SIG-M5 (cell line): ENCODE data around the gene ENTHD1.

Source experiments
- DNase-seq: peaks from one replicate; lab custom pipeline; 2025; lab: John Stamatoyannopoulos, UW

The ENTHD1 gene

GRCh38 chr22:39731881-39732555 lies 161.5 kb downstream of the ENTHD1 start:
- no peak for DNase-seq

DNA sequence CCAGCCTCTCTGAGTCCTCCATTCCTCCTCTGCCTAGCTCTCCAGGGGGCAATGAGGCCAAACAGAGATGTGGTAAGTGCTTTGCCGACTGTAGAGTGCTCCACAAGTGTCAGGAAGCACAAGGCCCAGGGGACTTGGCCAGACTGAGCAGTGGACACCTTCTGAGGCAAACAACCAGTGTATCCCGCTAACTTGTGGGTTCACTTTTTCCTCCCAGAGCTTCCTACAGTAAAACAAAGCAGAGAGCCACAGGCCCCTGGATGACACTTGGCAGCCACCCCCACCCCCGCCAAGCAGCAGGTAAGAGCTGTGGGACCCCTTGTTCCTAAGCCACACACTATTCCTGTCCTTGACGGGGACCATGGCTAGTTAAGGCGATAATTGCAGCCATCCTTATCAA lies 162.1 kb downstream of the ENTHD1 start:
- no peak for DNase-seq

DNA sequence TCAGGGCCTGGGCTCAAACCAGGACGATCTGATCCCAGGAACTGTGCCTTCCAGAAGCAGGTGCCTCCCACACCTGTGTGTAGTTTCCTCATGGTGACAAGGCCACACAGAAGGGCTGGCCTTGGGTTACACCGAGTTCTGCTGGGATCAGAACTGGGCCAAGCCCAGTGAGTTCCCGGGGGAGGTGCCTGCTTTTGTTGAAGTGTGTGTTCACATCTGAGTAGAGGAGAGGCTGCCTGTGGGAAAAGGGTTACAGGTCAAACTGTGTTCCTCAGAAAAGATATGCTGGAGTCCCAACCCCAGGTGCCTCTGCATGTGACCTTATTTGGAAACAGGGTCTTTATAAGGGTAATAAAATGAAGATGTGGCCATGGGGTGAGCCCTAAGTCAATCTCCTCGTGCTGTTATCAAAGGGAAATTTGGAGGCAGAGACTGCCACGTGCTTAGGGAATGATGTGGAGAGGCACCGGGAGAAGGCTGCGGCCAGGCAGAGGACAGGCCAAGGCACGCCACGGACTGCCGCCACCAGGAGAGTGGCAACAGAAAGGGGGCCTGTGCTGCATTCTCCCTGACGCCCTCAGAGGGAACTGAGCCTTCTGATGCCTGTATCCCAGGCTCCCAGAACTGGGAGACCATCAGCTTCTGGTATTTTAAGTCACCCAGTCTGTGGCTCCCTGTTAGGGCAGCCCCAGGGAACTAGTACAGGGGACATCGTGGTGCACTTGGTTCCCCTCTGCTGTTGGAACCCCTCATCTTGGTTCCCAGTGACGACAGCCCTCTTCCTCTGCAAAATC lies 164.2 kb downstream of the ENTHD1 start:
- no peak for DNase-seq

- no peak for DNase-seq
Measured at GRCh38 chr22:39728236-39728860, 165.2 kb downstream of the ENTHD1 start.

DNA sequence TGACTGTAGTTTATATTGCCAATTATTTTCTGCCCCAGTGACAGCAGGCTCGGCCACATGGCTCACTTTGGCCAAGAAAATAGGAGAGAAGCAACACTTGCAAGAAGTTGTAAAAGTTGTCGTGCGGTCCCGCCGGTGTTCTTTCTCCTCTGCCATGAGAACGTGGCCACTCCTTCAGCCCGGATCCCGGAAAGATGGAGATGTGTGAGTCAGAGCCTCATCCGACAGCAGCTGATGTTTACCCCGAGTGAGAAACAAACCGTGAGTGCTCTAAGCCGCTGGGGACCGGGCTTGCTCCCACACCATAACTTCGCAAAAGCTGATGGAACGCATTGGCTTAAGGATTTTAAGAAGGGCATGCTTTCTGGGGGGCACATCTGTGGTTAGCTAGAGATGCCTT lies 166.0 kb downstream of the ENTHD1 start:
- DNase-seq, result no peak

- no peak for DNase-seq
Measured at GRCh38 chr22:39725351-39726035, 168.1 kb downstream of the ENTHD1 start.

GRCh38 chr22:39724857-39725256 lies 168.7 kb downstream of the ENTHD1 start:
- DNase-seq, result no peak

DNA sequence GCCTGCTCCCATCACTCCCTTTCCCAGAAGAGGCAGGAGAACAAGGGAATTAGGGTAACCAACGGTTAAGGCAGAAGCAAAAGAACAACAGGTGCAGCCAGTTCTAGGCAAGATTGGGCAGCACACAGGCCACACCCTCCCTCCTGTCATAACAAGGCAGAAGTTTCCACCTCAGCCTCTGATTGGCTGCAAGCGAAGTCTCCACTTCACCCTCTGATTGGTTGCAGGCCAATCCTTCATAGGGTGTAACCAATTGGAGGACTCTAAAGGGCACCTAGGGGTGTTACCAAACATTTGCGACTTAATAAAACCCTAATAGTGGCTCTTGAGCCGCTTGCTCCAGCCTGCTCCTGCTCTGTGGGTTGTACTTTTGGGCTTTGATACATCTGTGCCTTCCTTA lies 169.2 kb downstream of the ENTHD1 start:
- no peak for DNase-seq

DNA sequence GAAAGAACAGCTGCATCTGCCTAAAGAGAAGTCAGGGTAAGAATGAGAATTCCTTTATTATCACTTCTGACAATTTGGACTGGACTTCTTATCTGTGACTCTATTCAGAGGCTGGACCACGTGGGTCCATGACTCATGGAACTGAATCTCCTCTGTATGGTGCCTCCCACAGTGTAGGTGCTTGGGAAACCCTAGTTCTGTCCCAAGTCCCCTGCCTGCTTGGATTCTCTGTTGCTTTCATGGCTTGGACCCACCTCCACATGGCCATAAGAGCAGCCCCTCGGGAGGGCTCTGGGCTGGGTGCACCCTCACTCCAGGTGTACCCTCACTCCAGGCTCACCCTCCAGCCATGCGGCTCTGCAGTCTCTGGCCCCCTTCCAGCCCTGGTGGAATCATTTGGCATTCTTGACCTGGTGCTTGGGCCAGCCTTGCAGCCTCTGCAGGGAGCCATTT lies 169.6 kb downstream of the ENTHD1 start:
- no peak for DNase-seq

GRCh38 chr22:39723463-39723862 lies 170.1 kb downstream of the ENTHD1 start:
- DNase-seq, result no peak

GRCh38 chr22:39722501-39722900 lies 171.1 kb downstream of the ENTHD1 start:
- DNase-seq, result no peak

GRCh38 chr22:39722032-39722325 lies 171.6 kb downstream of the ENTHD1 start:
- DNase-seq, result no peak

DNA sequence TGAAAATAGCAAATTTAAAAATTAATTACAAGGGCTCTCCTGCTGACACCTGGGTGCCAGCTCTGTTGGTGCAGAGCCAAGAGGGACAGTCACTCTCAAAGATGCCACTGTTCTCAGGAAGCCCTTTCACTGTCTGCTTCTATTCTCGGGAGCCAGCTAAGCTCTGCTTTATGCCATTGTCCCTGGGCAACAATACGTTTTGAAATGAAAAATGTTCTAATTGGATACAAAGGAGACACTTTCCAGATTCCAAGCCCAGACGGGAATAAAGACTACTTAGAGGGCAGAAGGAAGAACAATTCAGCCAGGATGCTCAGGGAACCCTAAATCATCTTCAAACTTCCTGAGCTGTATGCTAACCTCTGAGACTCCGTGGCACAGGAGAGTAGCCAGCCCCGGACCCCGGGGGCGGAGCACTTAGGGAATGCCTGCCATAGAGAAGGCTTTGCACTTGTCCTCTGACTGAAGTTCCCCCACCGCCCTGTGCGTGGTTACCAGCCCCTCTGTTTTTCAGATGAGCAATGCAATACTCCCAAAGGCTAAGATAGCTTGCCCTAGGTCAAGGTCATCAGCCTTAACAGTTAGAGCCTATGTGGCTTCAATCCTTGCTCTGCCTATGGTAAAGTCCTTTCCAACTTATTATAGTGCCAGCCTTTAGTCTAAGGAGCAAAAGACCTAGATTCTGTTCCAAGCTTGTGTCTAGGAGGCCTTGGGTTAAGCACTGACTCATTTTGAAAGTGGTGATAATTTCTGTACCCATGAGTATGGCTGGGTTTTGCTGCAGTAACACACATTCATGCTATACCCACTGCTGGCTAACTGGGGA lies 172.1 kb downstream of the ENTHD1 start:
- DNase-seq, result no peak

DNA sequence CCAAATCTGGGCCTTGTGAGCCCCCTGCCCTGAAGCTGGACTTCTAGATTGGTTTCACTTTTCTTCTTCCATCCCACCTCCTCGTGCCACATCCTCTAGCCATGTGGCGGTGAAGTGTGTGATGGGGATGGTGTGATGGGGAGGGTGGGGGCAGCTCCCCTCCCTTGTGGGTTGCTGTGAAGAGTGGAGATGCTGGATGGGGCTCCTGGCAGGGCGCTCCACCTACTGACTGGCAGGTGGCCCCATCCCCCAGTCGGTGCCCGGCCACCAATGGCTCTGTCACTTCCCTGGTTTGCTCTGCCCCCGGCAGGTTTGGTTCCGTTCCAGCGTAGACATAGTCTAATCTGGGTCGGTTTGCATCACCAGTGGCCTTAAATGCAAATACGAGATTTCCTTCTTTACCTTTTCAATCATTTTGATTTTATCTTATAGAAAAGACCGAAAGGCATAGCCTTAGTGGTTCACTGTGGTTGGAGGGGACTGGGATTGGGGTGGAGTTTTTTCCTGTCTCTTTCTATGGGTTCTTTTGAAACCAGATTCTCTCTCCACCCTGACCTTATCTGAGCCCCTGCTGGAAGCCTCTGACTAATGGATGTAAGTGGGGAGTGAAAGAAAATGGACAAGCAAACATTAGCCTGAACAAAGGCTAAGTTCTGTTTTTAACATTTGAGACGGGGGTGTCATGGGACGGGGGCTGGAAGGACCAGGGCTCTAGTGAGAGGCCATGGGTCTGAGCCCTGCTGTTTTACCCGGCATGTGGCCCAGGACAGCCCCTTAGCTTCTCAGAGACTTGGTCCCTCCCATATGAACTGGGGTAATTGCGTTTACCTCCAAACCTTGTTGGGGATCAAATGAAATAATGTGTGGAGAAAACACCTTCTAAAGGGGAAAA lies 173.8 kb downstream of the ENTHD1 start:
- no peak for DNase-seq

- DNase-seq, result no peak
Measured at GRCh38 chr22:39718921-39719475, 174.6 kb downstream of the ENTHD1 start.

DNA sequence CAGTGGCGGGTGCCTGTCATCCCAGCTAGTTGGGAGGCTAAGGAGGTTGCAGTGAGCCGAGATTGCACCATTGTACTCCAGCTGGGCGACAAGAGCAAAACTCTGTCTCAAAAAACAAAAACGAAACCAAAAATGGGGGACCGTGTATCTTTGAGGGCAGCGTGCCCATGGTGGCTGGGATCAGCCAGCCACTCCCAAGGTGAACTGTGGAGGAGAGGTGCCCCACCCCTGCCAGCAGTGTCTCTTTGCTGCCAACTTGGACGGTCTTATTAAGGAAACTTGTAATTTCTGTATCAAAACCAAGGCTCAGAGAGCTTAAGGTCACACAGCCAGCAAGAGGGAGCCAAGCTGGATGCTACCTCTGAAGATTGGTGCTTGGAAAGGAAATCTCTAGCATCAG lies 175.4 kb downstream of the ENTHD1 start:
- no peak for DNase-seq

DNA sequence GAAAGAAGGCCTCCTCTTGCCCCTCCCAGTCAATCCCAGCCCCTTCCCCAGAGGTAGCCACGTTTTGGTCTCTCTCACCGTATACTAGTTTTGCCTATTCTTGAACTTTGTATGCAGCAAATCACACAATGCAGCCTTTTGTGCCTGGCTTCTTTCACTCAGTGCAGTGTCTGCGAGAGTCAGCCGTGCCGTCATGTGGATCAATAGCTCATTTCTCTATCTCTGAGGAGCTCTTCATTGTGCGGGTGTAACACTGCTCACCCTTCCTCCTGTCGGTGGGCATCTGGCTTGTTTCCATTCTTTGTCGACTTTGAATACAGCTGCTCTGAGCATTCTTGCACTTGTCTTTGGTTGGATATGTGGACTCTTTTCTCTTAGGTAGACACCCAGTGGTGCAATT lies 176.5 kb downstream of the ENTHD1 start:
- DNase-seq, result no peak

DNA sequence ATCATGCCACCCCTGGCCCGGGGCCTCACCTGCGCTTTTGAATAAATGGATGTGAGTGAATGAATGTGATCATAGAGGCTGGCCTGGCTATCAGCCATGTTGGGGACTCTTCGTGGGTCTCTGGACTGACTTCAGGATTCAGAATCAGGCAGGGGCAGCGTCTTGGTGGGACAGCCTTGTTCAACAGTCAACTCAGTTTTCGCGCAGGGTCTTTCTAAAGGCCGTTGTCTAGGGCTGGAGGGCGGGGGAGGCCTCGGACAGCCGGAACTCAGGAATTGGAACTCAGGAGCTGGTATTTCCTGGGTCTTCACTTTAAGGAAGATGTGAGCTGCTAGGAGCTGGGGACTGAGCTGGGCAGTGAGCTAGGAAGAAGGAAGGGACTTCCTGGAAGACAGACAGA lies 177.0 kb downstream of the ENTHD1 start:
- no peak for DNase-seq

DNA sequence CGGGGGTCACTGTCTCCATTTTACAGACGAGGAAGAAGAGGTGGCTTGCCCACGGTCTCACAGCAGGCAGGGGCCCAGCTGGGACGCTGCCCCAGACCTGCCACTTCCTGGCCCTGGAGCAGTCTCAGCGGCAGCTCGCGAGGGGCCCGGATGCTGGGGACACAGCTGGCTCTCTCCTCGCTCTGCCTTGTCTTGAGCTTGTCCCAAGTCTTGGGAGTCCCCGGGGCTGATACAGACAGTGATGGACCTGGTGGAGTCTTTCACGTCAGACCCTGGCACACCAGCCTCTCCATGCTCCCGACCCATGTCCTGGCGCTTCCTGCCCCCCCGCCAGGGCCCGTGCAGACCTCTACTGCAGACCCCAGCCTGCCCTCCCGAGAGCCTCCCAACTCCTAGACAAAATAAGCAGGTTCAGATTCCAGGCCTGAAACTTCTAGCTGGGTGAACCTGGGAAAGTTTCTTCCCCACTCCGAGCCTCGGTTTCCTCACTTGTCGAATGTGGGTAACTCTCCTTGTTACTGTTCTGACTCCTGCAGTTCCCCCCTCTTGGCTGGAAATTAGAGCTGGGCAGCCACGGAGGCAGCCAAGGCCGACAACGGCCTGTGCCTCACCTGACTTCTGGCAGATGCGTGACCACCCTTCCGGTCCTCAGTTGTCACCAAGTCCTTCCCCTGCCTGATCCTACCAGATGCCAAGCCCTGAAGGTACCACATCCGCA lies 177.6 kb downstream of the ENTHD1 start:
- no peak for DNase-seq

- DNase-seq, result no peak
Measured at GRCh38 chr22:39714321-39714720, 179.2 kb downstream of the ENTHD1 start.
